HG03442 (cell line): Measurements from ENCODE around the gene RNF220.
A peak's percentile ranks its signal among the peaks of the same experiment; 100 is the strongest.

ENCODE experiments used
- ATAC-seq: cut with Tn5 transposase; IDR thresholded peaks from one replicate; pipeline ENCODE4 v1.9.1; 2021; ENCODE audit warnings: mild to moderate bottlenecking, moderate library complexity; ENCODE audit not compliant: unreplicated experiment

Gene RNF220

GRCh38 chr1:44631333-44631646 lies 226.2 kb downstream of the RNF220 start:
- ATAC-seq: no peak

DNA sequence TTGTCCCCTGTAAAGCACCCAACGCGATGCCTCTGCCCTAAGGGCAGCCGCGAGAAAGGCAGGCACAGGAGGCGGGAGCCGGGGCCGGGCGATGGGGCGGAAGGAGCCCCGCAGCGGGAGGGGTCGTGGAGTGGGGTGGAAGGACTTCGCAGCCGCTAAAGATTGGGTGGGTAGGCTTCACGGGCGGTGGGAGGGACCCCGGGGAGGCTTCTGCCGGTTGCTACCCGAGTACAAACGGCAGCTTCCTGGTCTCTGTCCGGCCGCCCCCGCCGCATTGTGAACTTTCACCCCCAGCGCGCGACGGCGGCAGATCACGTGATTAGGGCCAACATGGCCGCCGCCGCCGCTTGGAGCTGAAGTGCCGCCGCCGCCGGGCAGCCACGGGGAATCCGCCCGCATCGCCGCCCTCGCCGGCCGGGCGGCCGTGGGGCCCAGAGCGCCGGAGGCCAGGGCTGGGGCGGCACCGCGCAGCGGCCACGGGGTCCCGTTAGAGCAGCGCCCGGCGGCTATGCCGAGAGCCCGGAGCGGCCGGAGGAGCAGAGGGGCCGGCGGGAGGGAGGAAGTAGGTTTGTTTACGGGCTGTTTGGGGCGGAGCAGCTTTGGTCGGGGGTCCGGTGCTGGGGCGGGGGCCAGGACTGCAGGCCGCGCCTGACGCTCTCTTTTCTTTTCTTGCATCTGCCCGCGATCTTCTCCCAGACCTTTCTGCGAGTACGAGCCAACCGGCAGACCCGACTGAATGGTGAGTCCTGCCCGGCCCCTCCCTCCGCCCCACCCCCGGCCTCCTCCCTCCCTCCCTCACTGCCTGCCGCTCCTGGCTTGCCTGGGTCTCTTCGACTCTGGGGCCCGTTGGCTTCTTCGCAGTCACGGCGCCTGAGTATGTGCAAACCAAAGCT lies 226.8 kb downstream of the RNF220 start:
- ATAC-seq: peak; percentile 55

DNA sequence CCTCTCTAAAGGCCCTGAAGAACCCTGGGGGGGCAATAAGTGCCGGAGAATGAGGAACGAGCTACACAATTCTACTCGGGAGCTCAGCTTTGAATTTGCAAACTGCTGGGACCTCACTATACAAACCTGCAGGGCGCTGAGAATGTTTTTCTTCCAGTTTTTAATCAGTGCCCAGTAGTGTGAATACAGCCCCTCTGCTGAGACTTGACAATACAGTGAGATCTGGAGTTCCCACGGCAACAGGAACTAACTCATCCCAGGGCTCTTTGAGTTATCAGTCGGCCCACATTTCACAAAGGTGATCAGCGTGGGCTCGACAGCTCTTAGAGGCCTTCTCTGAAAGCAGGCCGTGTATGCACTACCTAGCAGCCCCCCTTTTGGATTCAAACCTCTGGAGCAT lies 227.5 kb downstream of the RNF220 start:
- no peak for ATAC-seq

- no peak for ATAC-seq
These were observed 229.6 kb downstream of the RNF220 start for GRCh38 chr1:44634606-44635189.

- ATAC-seq: no peak
These were observed 230.4 kb downstream of the RNF220 start for GRCh38 chr1:44635439-44635838.

- no peak for ATAC-seq
These were observed 231.1 kb downstream of the RNF220 start for GRCh38 chr1:44636083-44636687.

GRCh38 chr1:44636688-44637598 lies 231.9 kb downstream of the RNF220 start:
- no peak for ATAC-seq

- ATAC-seq: no peak
These were observed 232.8 kb downstream of the RNF220 start for GRCh38 chr1:44637702-44638411.

- ATAC-seq: no peak
These were observed 235.3 kb downstream of the RNF220 start for GRCh38 chr1:44640200-44640853.

DNA sequence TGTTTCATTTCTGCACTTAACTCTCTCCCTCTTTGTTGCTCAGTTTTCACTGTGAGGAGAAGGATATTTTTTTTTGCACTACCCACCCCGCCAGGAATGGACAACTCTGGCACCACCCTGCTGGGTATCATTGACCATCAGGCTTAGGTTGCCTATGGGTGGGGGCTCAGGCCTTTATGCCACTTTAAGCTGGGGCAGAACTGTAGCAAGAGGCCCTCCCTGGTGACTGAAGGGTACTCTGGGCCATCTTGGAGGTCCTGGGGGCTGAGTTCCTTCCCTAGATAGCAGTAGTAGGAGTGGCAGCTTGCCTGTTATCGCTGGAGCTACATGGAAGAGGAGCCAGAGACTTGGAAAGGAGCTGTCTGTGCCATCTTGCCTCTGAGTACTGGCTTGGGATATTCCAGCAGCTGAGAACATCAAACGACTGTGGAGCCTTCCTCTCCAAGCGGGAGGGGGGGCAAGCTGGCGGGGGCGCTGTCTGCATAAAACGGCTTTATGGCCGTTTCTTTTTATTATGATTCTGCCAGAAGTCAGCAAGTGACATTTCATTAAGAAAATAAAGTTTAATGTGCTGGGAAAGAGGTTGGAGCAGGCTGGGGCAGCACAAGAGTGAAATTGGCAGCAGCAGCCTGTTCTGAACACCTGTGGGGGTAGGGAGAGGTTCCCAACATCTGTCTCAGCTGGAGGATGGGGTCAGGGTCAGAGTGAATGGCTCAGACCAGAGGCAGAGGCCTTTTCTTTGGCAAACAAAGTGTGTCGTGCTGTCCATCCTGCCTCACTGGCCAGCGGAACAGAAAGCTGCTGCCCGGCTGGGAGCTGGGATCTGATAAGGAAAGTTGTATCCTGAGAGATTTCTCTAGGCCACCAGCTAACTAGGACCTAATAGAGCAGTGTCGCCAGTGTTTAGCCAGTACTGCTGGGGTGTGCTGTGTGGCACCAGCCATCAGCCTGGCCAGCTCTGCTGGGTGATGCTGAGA lies 236.4 kb downstream of the RNF220 start:
- no peak for ATAC-seq

DNA sequence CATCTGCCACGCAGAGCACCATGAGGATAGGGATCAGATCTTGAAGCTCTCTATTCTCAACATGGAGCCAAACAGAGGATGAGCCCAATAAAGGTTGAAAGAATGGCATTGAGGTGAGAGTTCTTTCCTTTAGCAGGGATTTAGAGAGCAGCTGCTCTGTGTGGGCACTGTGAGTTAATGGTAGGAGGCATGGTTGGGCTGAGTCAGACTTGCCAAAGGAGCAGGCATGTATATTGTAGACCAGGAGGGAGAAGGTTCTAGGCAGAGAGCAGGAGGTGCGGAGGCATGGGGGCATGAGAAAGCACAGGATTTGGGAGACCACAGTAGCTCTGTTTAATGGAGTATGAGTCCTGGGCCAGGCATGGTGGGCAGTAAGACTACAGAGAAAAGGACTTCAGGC lies 237.2 kb downstream of the RNF220 start:
- no peak for ATAC-seq

- no peak for ATAC-seq
These were observed 237.9 kb downstream of the RNF220 start for GRCh38 chr1:44642925-44643324.

- ATAC-seq: no peak
These were observed 238.8 kb downstream of the RNF220 start for GRCh38 chr1:44643721-44644334.

- no peak for ATAC-seq
These were observed 239.8 kb downstream of the RNF220 start for GRCh38 chr1:44644806-44645205.

DNA sequence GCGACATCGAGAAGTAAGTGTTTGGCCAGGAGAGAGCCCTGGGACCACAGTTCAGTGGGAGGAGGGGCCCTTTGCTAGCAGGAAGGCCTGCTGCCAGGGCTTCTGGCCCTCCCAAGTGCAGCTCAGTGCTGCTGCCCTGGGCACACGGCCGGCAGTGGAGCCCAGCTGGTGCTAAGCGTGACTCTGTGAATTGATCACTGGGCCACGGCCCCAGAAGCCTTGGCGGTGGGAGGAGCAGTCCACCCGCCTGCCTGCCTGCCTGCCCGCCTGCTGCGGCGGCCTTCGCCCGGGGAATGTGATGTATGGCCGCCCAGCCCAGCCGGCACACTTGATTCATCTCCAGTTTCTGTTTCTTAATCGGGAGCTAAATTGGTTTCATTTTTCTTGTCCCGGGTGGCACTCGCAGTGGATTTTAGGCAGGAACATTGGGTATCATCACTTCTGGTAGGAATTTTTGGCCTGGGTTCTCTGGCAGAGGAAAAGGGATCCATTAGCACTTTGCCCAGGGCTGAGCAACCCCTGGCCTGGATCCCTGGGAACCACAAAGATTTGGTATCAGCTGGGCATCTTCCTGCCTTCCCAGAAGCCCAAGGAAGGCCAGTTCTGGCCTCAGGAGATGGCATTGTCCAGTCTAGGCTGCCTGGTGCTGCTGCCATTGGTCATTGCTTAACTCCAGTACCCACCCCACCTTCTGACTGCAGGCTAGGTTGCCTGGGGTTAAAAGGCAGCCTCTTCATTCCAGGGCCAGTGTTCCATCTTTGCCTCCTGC lies 240.6 kb downstream of the RNF220 start:
- ATAC-seq: no peak

GRCh38 chr1:44646261-44647110 lies 241.4 kb downstream of the RNF220 start:
- no peak for ATAC-seq

GRCh38 chr1:44647896-44648295 lies 242.8 kb downstream of the RNF220 start:
- ATAC-seq: no peak
